Central memory CD4-positive, alpha-beta T cell (primary cell): ENCODE results near the gene BAIAP2.

Experiments
- DNase-seq: peaks from one replicate; pipeline ENCODE4 v3.0.0; 2022

The BAIAP2 gene

DNA sequence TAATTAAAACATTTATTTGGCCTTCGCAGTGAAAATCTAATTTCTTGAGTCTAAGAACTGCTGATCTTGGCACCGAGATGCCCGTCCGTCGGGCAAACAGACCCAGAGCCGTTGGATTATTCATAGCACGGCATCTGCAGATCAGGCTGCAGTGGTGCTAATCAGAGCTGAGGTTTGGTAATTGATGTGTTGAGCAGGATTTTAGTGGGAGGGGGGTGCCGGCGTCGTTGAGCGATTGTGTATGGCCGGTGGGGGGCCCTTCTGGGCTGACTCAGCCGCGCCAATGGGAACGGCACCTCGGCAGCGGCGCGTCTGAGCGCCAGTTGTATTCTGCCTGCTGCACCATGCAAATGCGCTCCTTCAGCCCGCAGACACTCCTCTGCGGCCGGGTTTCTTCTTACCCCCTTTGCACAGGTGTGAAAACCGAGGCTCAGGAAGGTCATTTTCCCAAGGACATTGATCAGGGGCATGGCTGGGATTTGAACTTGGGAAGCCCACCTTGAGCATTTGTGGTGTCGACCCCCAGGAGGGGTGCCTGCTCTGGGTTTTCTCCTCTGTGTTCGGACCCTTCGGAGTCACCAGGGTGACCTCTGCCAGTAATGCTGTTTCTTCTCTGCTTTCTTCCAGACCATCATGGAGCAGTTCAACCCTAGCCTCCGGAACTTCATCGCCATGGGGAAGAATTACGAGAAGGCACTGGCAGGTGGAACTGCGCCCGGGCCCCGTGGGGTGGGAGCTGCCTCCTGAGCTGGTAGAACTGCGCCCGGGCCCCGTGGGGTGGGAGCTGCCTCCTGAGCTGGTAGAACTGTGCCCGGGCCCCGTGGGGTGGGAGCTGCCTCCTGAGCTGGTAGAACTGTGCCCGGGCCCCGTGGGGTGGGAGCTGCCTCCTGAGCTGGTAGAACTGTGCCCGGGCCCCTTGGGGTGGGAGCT, 18.4 kb downstream of the BAIAP2 start:
- no peak for DNase-seq

DNA sequence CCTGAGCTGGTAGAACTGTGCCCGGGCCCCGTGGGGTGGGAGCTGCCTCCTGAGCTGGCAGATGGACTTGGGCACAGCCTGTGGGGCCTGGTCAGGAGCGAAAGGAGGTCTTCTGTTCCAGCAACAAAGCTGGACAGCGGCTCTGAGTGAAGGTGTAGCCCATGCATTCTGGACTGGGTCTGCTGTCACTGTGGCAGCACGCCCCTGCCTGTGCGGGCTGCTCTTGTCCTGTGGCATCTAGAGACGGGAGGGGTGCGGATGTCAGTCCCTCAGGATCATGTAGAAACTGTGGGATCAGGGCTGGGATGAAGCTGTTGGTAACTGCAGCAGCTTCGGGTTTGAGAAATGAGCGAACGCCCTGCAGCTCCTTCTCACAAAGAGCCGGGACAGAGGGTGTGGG, 19.4 kb downstream of the BAIAP2 start:
- DNase-seq = no peak

DNA sequence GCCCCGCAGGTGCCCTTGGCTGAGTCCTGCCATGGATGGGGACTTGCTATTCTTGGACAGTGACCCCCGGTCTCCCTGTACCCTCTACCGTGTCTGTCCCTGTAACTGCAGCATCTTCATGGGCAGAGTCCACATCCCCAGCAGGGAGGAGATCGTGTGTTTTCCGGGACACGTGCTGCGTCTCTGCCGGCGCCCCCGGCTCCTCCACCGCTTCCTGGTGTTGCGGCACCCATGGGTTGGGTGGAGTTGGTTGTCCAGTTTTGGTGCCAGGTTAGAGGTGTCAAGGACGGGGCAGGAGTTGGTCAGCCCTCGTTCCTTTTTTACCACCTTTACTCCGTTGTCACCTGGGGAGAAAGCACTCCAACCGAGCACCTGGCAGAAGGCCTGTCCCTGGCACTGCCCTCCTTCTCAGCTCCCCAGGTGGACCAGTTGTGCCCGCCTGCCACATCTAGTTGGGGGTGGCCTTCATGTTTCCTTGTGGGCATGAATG, 20.0 kb downstream of the BAIAP2 start:
- DNase-seq = no peak

DNA sequence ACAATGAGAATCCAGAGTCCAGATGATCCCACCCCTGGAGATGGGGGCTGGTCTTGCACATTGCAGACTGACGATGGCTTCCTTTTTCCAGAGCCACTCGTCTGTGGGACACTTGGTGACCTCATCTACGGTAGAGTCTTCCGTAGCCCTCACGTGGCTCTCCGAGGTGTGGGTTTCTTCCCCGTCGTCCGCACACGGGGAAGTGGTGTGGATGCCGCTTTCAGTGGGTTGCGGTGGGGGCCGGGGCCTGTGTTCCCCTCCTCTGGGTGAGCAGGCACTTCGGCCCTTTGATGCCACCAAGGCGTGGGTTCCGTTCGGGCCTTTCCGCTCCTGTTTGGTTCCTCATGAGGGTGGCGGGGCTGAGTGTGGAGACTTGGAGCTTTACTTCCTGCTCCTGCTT, 21.4 kb downstream of the BAIAP2 start:
- DNase-seq = no peak

DNA sequence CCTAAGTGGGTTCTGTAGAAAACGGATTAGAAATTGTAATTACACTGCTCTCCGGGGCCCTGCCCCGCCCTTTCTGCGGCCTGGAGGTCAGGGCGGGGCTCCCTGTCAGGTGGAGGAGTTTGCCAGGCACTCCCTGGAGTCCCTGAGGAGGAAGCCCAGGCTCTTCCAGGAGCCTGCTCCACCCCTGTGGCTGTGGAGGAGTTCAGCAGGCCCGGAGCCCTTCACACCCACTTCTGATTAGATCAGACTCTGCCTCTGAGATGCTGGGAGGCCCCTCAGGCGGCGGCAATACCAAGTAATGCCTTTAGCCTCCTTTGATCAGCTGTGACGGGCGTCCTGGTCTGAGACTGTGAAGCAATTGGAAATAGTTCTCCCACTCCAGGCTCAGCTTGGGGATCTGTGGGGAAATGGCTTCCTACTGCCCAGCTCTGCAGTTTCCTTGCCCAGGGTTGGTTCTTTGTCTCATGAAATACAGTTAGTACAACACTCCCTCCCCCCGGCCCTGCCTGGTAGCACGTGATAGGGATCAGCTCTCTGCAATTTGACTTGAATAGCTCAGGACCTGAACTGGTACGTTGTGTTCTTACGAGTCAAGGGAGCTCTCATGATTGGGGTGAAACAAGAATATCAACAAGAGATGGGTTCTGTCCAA, 22.3 kb downstream of the BAIAP2 start:
- no peak for DNase-seq

DNA sequence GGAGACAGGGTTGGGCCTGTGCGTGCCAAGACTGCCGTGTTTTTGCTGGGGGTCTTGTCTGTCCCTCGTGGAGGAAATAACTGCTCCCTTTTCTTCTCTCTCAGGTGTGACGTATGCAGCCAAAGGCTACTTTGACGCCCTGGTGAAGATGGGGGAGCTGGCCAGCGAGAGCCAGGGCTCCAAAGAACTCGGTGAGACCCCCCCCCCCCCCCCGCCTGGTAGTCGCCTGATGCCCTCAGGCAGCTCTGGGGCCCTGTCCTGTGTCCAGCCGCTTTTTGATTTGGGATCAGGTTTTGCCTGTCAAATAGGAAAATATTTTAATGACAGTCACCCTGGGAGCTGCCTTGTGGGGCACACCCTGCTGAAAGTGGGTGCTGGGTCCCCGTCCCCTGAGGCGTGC, 22.8 kb downstream of the BAIAP2 start:
- no peak for DNase-seq

DNA sequence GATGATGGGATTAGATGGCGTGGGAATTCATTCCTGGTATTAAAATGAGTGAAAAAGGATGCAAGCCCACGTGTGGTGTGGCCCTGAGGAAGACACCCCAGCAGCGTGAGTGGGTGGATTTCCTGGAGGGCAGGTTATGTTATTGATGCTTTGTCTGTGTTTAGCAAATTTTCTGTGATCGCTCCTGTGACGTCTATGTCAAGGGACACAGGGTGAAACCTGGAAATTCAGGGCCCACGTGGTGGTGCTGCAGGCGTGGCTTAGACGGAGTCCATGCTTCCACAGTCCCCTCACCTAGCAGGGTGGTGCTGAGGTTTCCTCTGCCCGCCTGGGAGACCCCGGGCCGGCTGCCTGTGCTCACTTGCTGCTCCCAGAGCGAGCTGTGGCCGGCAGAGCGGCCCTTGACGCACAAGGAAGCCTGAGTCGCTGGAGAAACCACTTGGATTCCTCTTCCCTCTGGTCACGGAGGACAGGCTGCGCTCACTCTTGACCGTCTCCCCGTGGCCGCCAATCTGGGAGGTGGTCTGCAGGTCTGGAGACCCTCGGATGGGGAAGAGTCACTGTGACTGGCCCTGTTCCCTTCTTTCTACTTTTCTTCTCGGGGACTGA, 23.4 kb downstream of the BAIAP2 start:
- no peak for DNase-seq

DNA sequence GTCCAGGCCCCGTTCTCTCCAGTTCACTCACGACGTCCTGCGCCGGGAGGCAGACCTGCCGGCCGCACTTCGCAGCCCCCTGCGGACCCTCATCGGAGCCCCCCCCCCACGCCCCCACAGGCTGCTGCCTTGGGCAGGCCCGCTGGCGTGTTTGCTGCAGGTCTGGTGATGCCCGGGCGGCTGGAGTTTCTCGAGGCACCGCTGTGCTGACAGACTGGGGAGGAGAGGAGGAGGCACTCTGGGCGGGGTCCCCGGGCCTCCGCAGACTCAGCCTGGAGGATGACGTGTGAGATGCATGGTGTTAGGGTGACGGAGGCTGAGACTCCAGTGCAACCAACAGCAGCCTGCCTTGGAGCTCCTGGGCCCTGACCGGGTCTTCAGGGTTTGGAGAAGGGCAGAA, 24.1 kb downstream of the BAIAP2 start:
- DNase-seq = no peak

DNA sequence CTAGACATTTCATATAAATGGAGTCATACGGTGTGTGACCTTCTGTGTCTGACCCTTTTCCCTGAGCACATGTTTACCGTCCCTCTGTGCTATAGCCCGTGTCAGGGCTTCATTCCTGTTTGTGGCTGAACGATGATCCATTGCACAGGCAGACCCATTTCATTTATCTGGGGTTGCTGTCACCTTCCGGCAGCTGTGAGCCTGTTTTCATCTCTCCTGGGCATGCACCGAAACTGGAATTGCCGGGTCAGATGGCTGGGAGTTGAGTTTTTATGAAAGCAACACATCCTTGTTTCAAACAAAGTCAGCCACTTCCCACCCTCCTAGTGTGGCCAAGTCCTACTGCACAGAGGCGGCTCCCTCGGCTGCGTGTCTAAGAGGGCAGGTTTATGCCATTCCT, 25.5 kb downstream of the BAIAP2 start:
- DNase-seq = no peak

DNA sequence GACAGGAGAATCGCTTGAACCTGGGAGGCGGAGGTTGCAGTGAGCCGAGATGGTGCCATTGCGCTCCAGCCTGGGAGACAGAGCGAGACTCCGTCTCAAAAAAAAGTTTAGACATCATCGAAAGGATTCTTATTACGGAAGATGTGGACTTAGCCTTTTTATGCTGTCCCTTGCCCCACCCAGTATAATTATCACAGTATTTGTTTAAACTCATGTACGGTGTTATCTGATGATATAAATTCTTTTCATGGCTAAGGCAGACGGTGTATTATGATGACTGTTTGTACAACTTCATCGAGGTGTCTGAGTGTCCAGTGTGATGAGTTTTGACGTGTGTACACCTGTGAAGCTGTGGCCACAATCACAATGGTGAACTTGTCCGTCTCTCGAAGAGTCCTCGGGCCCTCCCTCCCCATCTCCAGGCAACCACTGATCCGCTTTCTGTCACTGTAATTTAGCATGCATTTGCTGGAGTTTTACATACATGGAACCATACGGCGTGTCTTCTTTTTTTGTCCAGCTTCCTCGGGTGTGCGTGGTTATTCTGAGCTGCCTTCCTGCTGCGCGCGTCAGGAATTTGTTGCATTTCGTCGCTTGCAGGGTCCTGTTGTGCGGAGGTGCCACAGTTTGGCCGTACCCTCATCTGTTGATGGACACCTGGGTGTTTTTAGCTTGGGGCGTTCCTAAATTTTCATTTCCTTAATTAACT, 26.2 kb downstream of the BAIAP2 start:
- no peak for DNase-seq

DNA sequence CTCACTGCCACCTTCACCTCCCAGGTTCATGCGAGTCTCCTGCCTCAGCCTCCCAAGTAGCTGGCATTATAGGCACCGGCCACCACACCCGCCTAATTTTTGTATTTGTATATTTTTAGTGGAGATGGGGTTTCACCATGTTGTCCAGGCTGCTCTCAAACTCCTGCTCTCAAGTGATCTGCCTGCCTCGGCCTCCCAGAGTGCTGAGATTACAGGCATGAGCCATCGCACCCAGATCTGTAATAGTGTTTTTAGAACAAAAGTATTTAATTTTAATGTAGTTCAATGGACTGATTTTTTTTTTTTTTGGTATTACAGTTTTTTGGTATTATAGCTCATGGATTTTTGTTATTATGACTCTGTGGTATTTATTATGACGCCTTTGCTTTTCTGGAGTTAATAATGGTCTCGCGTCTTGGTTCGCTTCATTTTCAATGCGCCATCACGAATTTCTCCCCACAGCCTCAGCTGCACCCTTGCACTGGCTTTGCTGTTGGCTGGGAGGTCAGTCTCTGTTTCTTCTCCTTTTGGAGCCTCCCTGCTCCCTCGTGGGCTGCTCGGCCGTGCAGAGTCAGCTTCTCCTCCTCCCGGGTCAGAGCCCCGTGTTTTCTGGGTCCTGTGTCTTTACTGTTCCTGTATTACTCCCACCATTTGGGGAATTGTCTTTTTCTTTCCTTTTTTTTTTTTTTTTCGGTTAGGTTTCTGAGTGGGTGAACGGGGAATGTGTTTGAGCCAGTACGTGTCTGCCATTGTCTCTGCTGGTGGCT, 27.2 kb downstream of the BAIAP2 start:
- no peak for DNase-seq

DNA sequence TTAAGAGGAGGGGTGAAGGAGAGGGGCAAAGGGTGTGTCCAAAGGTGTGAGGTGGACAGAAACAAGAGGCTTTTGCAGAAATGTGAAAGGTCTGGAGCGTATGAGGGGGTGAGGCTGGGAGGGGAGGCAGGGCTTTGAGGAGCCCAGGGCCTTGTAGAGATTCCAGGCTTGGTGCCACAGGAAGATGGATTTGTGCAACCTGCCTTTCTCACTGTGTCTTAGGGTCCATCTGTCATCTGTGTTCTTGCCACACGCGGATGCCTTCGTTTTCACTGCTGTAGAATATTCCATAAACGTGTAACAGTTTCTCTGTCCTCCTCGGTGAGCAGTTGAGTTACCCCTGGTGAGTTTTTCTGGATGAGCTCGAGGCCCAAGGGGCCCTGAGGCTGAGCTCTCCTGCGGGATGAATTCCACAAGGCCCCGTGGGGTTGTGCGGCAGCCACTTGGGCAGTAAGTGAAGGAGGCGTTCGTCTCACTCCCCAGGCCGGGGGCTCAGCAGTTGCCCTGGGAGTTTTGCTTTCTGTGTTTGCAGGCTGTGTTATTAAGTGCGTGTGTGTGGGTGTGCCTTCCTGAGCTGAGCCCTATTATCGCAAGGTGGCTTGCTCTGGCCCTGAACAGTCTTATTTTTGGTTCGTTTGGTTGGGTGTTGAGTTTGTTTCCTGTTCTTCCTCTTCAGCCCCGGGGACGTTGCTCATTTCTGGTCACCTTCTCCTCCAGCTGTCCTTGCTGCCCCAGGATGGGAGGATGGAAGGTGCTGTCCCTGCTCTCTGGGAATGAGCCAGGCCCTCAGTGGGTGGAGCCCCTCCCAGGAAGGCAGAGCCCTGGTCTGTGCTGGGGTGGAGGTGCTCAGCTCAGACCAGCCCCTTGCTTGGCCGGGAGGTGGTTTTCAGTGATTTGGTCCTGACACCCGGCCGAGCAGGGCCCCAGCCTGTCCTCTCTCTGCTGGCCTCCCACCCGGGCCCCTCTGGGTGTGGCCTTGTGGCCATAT, 28.4 kb downstream of the BAIAP2 start:
- no peak for DNase-seq

DNA sequence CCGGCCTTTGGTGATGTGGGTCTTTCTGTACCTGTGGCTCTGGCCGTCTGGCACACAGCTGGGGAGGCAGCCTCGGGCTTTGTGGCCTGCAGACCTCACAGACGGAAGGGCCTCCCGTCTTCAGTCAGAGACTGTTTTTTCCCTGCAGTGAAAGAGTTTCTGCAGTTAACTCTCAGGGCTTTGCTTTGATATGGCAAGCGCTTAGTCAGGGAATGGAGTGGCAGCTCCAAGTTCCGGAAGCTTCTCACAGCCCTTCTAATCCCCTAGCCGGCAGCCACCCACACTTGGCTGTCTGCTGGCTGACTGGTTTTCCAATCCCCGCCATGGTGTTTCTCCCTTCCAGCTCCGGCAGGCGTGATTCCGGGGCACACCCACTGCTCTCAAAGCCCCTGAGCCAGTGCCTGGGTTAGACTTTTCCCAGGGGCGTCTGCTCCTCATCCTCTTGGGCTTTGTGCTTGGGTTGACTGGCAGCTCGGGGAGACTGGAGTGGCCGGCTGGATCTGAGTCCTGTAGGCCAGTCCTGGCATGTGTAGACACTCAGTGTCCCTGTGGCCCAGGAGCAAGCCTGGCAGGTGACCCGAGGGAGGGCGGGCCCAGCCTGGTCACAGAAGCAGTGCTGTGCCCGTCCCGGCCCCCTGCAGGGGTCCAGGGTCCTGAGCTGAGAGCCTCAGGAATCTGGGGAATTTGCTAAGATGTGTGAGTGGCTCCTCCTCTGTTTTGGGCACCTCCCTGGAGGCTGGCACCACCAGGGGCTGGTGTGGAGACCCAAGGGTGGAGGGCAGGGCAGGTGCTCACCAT, 29.9 kb downstream of the BAIAP2 start:
- DNase-seq = no peak

DNA sequence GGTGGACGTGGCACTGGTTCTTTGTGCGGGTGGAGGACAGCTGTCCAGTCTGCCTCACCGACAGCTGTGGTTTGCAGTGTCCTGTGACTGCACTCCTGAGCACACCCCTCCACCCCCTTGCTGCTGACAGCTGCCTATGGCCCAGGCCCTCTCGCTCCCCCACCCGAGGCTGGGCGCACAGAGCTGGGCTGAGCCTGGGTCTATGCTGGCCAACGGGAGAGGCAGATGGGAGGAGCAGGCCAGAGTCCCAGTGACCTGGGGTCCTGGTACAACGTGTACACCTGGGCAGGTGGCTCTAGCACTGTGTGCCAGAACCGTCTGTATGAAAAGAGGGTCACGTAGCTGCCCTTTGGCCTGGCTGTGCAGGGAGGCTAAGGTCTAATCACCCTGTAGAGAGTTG, 30.5 kb downstream of the BAIAP2 start:
- DNase-seq = no peak

DNA sequence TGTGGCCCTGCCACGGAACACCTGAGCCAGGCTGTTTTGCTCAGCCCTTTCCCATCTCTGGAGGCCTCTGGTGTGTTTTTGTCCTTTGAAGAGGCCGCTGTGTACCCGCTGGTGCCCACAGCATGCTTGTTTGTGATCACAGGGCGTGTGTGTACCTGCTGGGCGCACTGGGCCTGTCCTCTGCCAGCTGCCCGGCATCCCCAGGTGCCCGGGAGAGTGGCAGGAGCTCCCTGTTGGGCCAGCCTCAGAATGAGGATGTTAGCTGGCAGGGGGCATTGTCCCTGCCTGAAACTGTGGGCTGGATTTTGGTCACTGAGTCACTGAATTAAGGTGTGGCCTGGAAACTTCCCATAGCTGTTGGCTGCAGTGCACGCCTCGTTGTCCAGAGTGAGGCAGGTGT, 31.1 kb downstream of the BAIAP2 start:
- no peak for DNase-seq

DNA sequence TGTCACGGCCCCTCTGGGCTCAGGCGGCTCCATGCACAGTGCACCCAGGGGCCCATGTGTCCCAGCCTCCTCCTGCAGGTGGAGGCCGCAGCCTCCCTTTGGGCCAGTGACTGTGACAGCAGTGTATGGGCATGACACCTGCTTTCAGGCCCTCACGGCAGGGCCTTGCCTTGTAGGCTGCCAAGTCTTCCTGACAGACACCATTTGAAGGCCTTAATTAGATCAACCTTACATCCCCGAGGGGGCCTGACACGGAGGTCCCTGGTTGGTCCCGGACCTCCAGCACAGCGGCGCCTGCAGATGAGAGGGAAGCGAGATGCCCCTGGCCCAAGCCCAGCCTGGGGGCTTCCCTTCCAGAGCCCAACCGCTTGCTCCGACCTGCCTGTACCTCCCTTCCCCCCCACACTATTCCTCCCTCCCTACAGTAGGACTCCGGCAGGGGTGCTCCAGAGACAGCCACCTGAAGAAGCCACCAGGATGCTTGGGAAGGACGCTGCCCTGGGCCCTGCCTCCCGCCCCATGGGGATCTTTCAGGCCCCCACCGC, 31.9 kb downstream of the BAIAP2 start:
- no peak for DNase-seq

DNA sequence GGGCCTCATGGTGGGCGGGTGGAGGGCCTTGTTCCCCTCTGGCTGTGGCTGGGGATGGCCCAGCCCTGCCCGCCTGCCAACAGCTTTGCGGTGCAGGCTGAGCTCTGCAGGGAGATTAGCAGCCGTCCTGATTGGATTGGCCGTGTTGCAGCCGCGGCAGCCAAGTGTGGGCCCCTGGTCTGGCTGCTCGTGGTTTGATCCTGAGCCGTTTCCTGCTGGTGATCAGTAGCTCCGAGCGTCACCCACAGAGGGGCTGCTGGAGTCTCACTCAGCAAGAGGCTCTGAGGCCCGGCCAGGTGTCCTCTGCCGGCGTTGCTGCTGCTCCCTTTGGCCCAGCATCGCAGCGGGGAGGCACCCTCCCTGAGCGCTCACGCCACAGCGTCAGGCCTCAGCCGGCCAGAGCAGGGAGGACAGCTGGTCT, 32.5 kb downstream of the BAIAP2 start:
- DNase-seq = no peak

DNA sequence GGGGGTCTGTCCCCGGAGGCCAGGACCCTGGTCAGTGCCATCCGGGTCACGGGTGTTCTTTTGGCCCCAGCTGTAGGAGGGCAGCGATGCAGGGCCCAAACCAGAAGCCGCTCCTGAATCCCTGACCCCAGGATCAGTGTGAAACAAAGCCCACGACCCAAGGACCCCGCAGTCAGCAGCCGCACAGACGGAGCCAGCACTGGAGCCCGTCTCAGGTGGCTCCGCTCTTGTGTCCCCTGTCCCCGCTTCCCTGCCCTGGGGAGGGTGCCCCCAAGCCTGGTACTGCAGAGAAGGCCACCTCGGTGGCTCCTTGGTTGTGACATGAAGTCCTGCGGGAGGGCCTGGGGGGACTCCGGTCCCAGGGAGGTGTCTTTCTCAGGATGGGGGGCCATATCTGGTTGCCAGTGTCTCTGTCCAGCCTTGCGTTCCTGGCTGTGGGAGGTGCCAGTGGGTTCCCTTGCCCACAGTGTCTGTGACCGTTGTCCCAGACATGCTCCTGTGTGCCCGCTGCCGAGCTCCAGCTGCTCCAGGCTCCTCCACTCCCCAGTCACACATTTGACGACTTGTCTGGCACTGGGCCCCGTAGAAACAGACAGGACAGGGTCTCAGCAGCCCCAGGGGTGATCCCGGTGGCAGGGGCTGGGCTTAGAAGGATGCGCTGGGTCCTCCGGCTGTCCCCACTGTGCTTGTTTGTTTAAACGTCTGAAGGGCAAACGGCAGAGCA, 33.6 kb downstream of the BAIAP2 start:
- no peak for DNase-seq

DNA sequence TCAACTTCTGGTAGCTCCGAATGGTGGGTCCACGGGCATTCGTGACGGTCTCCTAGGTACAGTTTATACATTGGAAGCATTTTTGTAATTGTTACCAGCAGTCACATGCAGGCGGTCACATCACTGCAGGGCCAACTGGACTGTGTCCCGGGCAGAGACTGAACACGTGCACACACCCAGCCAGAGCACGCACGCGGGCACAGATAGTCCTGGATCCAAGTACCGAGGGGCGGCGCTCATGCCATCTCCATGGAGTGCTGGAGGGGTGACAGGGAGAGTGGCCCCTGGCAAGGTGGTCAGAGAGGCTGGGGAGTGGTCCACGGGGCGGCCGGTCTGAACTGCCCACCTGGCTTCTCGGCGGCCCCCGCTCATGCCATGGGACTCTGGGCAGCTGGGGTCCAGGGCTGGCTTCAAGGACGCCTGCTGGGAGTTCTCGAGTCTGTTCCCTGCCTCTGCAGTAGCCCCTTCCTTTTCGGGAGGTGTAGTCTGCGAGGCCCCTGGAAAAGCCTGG, 34.2 kb downstream of the BAIAP2 start:
- no peak for DNase-seq
